GM18867 (cell line): ENCODE results near the gene ESRP2.

Experiments used
- ATAC-seq: cut with Tn5 transposase; IDR thresholded peaks from one replicate; pipeline ENCODE4 v1.9.1; 2021; ENCODE audit warnings: mild to moderate bottlenecking, moderate library complexity; ENCODE audit not compliant: unreplicated experiment

The ESRP2 gene

DNA sequence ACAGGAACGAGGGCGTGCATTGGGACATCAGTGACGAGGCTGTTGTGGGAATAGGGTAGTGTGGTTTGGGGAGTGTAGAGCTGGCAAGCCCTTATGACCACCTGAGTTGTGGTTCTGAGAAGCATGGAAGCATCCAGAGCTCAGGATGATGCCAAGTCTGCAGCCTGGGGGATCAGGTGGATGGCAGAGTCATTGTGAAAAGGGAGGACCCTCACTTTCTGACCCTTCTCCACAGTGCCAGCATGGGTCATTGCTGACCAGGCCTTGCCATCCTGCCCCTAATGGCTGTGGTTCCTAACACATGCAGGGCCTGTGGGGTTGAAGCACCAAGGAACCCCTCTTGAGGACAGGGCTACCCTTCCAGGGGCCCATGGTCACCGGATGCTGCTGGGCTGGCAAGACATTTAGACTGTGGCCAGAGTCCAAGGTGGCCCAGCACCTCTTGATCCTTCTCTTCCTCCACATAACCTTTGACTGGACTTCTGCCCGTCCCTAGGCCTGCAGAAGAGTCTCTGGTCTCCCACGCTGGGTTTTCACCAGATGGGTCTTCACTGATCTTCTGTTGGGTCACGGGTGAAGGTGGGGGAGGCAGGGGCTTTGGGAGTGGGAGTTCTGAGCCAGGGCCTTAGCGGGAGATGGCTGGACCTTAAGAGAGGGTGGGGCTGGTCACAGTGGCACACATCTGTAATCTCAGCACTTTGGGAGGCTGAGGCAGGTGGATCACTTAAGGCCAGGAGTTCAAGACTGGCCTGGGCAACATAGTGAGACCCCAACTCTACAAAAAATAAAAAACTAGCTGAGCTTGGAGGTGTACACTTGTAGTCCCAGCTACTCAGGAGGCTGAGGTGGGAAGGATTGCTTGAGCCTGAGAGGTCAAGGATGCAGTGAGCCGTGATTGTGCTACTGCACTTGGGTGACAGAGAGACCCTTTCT is 7.3 kb upstream of the ESRP2 start:
- ATAC-seq = no peak

DNA sequence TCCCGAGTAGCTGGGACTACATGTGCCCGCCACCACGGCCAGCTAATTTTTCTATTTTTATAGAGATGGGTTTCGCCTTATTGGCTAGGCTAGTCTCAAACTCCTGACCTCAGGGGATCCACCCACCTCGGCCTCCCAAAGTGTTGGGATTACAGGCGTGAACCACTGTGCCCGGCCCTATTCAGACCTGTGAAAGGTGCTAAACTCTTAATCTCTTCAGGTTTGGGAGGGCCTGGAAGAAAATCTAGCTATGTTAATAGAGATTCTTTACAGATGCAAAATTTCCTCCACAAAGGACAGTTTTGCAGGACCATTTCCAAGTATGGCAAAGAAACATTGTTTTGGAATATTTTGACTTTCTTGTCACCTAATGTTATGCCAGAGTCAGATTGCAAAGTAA is 6.2 kb upstream of the ESRP2 start:
- no peak for ATAC-seq

DNA sequence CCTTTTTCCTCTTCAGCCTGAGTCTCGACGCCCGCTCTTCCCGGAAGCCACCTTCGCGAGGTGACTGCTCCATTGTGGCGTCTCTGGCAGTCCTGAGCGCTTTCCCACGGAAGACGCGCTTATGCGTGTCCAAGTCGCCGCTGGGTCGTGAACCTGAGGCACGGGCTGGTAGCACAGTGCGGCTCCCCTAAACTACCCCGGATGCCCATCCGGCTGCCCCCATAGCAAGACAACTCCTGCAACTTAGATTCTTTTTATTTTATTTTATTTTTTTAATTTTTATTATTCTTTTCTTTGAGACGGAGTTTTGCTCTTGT is 2.1 kb upstream of the ESRP2 start:
- ATAC-seq = peak; percentile 17

DNA sequence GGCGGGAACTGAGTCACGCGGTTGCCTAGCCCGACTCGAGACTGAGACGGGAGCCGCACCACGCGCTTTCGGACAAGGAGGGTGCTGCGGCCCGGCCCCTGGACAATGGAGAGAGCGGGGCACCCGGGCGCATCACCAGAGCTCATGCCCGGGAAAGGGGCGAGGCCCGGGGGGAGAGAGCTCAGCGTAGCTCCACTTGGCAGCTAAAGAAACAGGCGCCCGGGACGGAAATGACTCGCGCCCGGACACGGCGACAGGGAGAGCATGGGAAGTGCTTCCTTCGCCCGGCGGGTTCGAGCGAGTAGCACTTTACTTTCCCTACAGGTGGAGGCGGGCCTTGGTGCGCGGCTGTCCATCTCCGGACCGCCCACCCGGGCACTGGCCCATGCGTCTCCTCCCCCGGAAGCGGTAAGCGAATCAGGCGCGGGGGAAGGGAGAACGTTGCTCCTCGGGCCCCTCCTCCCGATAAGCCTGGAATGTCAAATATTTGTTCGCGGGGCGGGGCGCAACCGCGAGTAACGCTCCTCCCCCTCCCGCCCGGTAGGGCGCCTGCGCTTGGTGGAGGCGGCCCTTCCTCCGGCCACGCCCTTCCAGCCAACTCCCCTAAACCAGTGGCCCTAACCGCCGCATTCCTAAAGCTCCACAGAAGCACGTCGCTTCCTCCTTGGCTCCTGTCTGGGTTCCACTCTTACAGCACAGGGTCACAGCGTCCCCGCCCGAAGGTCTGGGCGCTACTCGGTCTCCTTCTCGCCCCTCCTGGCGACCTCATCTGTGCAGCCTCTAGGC is 1.5 kb upstream of the ESRP2 start:
- ATAC-seq = peak; percentile 80

DNA sequence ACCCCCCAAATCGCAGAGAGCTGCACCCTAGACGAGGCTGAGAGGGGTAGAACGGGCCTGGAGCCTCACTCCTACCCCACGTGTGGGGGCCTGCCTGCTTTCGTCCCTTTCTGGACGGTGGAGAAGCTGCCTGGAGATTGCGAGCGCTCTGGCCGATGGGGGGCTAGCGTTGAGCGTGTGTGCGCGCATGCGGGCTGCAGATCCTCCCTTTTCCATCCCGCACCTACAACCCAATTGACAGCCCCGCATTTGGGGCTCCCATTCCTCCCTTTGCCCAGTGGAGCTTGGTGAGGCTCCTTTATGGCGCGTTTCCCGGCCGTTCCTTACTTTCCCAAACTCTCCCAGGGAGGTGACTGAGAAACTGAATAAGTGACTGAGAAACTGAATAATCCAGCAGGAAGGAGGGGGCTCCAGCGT is 907 bp upstream of the ESRP2 start:
- ATAC-seq = no peak

DNA sequence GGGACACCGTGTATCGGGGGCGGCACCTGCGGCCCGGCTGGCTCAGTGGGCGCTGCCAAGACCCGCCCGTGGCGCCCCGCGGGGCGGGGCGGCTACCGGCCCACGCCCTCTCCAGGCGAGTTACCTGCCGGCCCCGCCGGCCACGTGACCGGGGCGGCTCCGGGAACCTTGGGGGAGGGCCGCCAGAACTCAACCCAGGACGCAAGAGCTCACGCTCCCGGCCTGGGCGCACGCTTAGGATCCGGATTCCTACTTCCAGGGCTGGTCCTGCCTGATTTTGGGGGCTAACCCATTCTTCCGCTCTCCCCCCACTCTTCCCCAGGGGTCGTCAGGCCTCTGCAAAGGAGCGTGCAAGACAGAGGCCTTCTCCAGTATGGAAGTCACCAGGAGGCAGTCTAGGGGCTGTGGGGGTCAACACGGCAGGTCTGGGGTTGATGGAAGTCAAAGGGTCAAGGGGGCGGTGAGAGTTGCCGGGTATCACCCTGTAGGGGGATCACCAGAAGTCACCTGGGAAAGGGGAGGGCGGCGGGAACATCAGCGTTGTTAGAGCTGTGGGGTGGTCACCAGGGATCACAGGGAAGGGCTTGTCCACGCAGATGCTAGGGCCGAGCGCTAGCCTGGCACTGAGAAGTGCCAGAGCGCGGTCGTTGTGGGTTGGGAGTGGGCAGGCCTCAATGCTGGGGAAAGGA is 354 bp upstream of the ESRP2 start:
- ATAC-seq = no peak

DNA sequence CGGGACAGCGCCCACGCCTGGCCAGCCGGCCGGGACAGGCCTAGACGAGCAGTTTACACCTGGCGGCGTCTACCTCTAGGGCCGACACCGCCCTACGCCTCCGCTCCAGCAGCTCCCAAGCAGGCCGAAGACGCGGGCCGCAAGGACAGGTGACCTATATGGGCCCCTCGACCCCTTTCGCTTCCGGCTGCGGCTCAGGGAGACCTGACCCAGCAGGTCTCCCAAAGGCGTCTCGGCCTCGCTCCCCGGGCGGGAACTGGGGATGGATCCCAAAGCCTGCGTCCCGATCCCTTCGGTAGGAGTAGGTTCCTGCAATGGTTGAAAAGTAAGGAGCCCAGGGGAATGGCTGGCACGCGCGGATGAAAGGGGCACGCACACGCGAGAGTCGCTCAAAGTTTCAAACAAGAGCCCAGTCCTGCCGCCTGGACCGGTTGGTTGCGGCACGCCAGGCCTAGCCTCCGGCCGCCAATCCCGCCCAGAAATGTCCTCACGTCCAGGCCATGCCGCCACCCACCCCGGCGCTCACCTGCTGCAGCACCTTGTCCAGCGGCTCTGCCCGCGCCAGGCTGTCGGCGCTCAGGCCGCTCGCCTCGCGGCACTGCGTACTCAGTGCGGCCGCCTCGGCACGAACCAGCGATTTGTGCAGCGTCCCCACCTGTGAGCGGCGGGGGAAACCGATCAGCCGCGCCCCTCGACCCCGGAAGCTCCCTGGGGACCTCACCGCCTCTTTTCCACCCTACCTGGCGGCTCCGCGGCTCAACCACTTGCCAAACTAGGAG is 630 bp downstream of the ESRP2 start:
- ATAC-seq = no peak

DNA sequence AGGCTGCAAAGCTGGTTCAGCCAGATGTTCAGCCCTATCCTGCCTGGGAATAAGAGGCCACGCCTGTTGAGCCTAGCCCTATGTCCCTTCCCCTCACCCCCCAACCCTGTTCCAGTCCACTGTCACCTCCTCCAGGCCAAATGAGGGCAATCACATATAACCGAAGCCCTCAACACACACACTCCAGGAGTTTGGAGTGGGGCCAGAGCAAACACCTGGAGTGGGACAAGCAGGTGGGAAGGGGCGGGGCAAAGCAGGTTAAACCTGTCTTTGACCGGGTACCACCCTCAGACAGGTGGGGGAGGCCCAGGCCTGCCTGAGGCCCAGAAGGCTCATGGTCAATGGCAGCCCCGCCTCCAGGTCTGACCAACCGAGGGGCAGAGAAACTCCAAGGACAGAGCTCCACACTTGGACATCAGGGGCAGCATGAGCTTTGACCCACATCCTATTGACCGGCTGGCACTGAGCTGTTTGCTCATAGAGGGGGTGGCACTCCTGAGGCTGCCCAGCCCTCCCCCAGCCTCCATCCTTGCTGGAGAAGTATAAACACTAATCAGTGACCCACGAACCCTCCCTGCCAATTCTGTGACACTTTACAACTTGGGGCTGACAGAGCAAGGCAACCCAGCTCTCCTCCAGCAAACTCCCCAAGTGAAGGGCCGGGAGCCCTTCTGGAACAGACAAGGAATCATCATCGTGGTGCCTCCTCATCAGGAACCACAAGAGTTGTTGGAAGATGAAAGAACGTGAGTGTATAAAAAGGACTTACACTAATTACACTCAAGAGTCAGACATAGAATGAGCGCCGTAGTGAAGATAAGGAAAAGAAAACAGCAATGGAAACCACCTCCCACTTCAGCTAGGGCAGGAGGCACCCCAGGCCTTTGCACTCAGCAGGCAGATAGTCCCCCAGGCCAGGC is 1.5 kb downstream of the ESRP2 start:
- ATAC-seq = no peak

DNA sequence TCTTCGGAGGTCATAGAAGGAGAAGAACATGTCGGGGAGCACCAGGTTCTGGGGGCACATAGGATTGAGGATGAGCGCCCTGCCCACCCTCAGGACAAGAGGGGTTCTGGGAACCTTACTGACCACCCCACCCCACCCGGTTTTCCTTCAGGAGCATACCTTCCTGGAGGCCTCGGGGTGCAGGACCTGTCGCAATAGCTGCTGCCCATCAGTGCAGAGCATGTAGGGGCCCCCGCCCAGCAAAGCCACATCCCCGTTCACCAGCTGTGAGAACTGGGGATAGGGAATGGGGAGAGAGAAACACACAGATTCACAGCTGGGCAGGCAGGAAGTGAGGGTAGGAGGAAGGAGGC is 2.1 kb downstream of the ESRP2 start:
- no peak for ATAC-seq

DNA sequence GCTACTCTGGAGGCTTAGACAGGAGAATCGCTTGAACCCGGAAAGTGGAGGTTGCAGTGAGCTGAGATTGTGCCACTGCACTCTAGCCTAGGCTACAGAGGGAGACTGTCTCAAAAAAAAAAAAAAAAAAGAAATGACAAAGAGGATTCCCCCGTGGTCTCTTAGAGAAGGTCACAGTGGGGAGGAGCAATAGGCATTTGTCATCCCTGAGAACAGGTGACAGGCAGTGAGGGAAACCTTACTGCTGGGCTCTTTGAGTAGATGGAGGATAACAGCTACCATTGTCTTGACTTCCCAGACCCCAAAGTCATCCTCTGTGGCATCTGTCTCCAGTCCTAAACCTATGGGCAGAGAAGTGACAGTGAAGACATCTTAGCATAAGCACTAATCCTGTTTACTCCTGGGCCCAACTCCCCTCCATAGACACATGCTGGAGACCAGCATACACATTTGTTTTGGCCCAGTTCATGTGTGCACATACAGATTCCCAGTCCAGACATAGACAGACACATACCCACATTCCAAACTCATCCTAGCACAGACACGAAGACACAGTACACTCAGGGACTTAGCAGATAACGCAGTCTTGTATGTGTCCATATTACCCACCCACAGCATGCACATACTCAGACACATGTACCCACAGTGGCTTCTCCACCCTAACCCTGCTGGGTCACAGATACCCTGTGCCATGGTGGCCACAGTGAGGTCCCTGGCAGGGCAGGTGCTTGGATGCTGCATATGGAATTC is 2.7 kb downstream of the ESRP2 start:
- no peak for ATAC-seq

DNA sequence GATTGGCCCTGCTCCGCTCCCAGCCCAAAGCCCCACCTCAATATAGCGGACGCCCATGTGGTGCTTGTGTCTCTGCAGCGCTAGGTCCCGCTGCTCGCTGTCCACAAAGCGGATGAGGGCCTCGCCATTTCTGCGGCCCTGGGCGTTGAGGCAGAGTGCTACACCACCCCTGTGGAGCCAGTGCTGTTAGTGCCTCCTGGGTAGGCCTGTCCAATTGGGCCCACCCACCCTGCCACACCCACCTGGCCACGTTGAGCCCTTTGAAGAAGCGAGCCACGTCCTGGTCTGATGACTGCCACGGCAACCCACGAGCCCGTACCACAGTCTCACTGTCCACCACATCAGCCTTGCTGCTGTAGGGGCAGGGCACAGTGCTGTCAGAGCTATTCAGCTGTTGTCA is 3.6 kb downstream of the ESRP2 start:
- no peak for ATAC-seq

DNA sequence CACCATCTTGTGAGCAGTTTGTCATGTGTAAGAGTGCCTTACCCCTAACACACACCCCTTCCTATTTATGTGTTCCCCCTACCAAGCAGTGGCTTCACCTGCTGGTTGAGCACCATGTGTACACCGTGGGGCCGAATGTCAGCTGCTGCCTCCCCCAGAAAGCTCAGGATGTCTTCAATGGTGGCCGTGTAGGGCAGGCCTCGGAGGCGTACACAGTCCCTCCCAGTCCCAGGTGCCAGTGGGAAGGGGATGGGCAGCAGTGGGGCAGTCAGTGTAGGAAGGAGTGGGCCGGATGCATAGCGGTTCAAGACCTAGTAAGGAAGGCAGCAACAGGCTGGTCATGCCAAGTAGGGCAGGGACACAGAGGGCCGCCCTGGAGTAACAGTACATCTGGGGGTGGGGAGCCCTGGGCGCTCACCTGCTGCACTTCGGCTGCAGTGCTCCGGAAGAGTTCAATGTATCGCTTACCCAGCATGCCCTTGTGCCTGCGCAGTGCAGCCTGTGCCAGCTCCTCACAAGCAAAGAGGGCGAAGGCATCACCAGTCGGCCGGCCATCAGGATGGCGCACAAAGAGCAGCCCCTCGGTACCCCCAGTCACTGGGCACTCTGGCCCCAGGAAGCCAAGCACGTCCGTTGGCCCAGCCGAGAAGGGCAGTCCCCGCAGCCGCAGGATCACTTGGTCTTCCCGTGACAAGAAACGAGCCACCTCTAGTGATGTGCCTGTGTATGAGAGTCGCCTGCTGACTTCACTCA is 4.4 kb downstream of the ESRP2 start:
- ATAC-seq = no peak

DNA sequence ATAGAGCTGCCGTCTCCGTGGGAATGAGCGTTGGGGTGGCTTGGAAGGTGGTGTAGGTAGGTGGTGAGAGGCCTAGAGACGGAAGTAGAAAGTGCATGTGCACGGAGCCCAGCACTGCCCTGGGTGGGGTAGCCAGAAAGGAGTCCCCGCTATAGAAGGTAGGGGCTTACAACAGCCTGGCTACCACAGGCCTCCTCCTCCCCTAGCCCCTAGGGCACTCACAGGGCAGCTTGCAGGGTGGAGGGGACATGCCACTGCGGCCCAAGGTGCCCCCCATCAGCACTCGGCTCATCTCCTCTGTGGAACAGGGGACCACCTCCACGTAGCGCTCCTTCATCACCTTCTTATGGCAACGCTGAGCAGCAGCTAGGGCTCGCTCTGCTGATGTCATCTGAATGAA is 5.0 kb downstream of the ESRP2 start:
- no peak for ATAC-seq

DNA sequence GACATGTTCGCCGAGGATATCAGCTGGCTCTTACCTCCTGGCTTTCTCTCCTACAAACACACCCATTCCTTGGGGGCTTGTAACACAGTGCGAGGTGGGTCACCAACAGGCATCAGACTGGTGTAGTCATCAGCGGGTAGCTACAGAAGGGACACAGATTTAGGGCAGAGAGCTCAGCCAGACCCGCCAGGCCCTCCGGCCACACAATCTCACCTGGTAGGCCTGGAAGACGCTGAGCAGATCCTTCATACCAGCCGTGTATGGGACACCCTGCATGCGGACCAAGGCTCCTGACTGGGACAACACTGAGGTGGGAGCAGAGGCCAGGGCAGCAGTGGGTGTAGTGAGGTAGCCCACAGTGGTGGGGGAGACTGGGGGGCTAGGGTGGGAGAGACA is 5.8 kb downstream of the ESRP2 start:
- no peak for ATAC-seq

DNA sequence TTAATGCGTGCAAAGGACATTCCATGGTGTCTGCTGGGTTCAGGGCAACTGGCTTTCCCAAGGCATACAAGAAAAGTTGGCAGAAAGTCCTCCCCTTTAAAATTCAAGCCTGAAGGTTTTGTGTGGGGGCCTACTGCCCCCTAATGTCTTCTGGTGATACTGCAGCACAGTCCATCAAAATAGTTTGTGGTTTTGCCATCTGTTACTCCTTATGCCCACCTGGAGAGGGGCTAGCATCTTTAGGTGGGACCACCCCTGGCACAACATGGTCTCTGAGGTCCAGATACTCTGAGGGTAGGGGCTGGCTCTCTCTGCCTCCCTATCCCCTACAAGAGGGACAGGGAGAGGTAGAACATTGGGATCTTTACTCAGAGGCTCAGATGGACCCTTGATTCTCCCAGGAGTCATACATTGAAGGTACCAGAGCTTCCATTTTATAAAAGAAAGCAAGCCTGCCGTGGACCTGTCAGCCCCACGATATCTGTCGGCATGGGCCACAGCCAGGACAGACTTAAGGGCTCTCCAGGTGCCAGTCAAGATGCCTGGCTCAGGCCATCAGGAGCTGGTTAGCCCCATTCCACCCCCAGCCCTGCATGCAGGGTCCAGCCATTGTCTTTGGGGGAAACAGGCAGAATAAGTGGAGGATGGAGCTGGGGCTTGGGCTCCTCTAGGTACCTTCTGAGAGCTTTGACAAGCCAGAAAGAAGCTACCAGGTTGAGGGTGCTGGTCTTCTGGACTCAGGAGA is 6.3 kb downstream of the ESRP2 start:
- no peak for ATAC-seq

DNA sequence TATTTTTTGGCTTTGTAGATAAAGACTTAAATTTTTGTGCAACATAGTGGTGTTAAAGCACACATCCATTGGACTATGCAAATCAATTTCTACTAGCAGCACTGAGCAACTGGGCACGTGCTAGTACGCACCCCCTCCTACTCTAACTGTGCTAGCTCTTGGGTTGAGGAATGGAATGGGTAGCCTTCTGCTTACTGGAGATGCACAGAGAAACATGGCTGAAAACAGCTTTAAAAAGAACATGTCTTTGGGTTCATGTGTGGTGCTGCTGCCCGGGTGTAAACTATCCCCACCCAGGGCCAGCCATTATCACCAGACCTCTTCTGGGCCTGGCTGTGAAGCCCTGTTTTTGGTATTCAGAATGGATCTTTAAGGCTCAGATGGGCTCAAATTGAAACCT is 7.3 kb downstream of the ESRP2 start:
- no peak for ATAC-seq

DNA sequence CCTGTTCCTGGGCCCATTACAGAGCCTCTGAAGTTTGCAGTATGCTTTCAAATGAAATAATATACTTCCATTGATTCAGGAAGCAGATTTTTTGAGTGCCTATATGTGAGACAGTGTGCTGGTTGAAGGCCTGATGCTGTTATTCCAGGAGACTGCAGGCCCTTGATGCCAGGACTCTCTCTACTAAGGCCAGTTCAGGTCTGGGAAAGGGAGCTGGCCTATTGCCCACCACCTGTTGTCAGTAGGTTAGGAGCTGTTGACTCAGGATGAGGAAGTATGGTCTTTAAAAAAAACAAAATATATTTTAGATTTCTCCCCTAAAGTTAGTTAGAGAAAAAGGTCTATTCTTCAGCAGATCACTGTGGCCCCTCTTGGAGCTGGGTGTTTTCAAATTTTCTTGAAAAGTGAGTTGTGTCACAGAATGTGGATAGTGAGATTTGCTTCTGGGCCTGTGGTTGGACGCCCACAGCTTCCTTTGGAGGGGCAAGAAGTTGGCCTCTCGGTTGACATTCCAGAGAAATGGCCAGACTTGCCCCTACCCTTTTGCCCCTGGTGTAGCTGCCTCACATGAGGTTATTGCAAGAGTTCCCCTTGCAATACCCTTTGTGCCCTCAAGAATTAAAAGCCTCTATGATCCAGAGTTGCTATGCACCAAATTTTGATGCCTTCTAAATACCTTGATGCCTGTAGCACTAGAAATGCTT is 7.9 kb downstream of the ESRP2 start:
- no peak for ATAC-seq
